ENCODE results near the gene PAPOLA. TPM values are rescaled to one million over a fixed set of nuclear protein-coding genes. Genes with fewer than 3 reads are reported as not detected.

PAPOLA gene
- total and polyA plus RNA-seq, 9 of the 15 experiments (the other 6 are each of a cell fraction or from before 2014, with no cell fraction given) = 51.1 to 199 (median 95.8) TPM

GRCh38 chr14:96501740-96502620, at the start of gene PAPOLA (continued):
- TF ChIP-seq TCF15 (CRISPR knock-in tag; IDR thresholded peaks at IDR 0.05) (no peak), ZNF445 (CRISPR knock-in tag; IDR thresholded peaks at IDR 0.05; ENCODE audit: low read depth) (no peak), ARID4B (CRISPR knock-in tag; IDR thresholded peaks at IDR 0.05) (peak; percentile 53), EP400 (IDR thresholded peaks at IDR 0.05) (peak; percentile 97), ZBTB49 (CRISPR knock-in tag; IDR thresholded peaks at IDR 0.05; ENCODE audit: borderline replicate concordance) (0 out of 2 replicates have a peak, but pooled peaks have one; percentile 57), TCF3 (CRISPR knock-in tag; IDR thresholded peaks at IDR 0.05) (no peak), HNRNPLL (IDR thresholded peaks at IDR 0.05; ENCODE audit: low read depth, low read length, poor library complexity, severe bottlenecking) (peak; percentile 54), RBM17 (IDR thresholded peaks at IDR 0.05; ENCODE audit: borderline replicate concordance, low read depth, low read length) (no peak), KAT8 (IDR thresholded peaks at IDR 0.05; ENCODE audit: low read depth) (no peak), SNRNP70 (optimal IDR thresholded peaks at IDR 0.05; ENCODE audit: low read depth, low read length) (no peak), CGGBP1 (CRISPR knock-in tag; IDR thresholded peaks at IDR 0.05) (no peak), ILK (tag; IDR thresholded peaks at IDR 0.05; ENCODE audit: borderline replicate concordance, low read depth) (no peak), ARID1B (IDR thresholded peaks at IDR 0.05) (no peak)
- TF ChIP-seq, protein P1, sequence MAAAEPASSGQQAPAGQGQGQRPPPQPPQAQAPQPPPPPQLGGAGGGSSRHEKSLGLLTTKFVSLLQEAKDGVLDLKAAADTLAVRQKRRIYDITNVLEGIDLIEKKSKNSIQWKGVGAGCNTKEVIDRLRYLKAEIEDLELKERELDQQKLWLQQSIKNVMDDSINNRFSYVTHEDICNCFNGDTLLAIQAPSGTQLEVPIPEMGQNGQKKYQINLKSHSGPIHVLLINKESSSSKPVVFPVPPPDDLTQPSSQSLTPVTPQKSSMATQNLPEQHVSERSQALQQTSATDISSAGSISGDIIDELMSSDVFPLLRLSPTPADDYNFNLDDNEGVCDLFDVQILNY (CRISPR knock-in tag; IDR thresholded peaks at IDR 0.05) = 0 out of 2 replicates have a peak, but pooled peaks have one; percentile 73

All from K562 (cell line).